Ammon's horn (tissue), 1 donor: ENCODE data around the gene HNF4A.

ENCODE experiments used
- DNase-seq: peaks from one replicate; pipeline ENCODE4 v3.0.0-alpha.2; 2016; ENCODE audit warnings: low spot score

Gene HNF4A

DNA sequence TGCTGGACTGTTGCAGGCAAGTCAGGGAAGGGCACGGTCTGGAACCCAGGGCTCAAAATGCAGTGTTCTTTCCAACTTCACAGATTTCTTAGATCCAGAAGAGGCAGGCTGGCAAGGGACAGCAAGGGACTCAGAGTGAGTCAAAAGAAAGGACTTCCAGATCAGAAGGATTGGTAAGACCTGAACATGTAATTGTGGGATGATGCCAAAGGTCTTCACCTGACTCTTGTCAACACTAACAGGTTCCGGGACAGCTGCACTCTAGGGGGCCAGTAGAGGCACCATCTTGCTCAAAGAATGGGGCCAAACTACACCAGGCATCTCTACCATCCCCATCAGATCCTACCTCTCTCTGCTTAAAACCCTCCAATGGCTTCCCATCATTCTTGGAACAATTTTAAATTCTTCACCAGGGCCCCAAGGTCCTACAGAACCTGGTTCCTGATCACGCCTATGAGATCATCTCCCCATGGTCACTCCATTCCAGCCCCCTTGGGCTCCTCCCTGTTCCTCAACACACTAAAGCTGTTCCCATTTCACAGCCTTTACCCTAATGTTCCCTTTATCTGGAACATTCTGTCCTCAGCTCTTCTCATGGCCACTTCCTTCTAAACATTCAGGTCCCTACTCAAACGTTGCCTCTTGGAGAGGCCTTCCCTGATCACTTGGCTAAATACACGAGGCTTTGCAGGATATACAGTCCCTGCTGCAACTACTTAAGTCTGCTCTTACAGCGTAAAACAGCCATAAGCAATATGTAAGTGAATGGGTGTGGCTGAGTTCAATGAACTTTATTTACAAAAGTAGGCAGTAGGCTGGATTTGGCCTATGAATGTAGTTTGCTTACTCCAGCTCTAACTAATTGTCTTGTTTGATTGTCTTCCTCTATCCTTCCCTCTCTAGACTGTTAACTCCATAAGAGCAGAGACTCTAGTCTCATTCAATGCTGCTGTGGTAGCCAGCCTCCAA is 90.5 kb downstream of the HNF4A start:
- DNase-seq = no peak

DNA sequence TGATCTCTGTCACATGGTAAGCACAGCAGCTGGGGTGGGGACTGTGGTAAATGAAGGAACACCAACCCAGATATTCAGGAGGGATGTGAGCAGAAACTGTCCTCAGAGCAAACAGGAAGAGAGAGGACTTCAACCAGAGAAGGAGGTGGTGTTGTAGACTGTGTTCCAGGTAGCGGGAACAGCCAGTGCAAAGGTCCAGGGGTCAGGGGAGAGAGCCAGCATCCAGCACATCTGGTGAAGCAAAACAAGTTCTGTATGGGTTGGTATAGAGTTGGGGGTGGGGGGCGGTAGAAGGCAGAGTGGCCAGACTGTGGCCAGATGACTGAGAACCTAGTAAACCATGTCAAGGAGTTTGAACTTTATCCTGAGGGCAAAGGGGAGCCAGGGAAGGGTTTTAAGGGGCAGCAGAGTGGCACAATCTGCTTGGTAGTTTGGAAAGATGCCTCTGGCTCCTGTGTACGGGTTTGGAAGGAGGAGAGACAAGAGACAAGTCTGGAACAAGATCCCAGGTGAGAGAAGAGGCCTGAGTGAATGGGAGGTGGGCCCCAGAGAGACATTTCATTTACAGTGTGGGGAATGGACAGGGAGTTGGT is 92.4 kb downstream of the HNF4A start:
- no peak for DNase-seq

DNA sequence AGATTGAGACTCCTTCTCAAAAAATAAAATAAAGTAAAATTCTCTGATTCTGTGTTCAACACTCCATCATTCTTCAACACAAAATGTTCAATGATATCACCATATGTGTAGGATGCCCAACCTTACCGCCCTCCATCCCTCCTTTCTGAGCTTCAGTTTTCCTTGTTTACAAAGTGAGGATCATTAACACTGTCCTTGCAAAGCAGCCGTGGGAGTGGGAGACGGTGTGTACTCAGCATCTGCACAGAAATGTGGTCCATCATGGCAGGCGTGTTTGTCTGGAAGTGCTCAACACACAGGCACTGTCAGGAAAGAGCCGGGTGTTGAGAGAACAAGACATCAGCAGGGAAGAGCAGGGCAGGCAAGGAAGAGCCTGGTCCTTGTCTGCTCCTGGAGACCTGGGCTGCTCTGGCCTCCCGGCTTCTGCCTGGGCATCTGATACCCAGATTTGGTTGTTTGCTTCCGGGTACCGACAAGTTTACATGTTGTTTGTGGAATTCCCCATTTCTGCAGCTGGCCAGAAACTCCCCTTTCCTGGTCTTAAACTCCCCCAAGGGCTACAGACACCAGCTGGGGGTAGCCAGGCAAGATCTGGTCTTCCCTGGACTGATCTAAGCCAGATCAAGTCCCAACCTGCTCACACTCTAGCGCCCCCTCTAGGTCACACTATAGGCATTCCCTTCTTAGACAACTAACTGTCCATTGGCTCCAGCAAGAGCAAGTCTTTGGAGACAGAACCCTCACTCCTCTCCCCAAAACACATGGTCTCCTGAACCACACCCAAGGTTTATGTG is 93.5 kb downstream of the HNF4A start:
- no peak for DNase-seq

DNA sequence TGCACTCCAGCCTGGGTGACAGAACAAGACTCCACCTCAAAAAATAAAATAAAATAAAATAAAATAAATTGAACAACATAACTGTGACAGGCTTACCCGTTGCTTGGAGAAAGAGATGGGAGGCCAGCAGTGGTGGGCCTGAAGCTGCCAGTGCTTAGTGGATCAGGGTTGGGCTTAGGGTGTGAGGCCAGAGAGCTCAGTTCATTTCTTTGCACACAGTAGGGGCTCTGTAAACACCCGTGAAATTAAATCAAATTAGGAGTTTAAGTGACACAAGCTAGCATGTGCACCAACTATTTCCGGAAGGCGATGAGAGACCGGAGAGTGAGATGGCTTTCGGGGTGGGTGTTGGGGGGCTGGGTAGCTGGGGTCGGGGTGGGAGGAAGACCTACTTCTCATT is 94.4 kb downstream of the HNF4A start:
- no peak for DNase-seq

DNA sequence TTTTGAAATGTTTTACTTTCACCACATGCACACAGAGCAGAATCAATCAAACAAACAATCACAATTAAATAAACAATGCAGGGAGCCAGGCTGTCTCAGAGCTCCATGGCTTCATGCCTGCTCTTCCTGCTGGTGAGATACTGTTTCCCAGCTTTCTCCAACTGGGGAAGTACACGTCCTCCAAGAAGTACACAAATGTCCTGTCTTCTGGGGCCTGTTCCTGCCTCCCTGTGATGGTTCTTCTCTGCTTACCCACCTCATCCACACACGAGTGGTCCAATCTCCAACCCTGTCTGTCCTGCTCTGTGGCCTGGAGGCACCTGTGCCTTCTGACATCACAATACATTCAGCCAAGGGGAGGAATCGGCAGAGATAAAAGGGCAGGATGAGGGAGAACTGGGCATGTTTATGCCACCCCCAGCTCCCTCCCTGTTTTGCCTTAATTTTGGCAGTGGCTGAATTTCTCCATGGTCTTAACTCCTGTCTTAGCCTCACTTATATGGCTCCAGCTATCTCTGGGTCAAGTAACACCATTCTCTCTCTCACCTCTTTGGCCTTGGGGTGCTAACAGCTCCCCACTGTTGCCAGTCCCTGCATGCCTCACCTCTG is 94.9 kb downstream of the HNF4A start:
- DNase-seq = no peak

DNA sequence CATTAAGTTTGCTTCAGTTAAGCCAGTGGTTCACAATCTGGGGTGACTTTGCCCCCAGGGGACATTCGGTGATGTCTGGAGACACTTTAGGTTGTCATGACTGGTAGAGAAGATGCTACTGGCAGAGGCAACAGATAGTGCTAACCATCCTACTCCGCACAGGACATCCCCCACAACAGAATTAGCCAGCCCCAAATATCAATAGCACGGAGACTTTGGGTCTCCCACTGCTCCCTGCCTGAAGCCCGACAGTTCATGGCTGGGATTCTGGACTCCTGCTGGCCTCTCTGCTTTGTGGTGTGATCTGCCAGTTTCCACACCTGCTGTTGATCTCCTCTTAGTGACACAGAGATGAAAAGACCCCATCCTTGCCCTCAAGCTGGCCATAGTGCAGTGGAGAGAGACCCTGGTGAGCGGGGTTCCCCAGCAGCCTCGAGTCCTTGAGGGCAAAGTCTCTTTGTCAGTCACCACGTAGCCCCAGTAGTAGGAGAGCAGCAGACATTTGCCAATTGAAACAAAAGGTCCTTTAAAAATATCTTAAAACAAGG is 95.5 kb downstream of the HNF4A start:
- DNase-seq = no peak

DNA sequence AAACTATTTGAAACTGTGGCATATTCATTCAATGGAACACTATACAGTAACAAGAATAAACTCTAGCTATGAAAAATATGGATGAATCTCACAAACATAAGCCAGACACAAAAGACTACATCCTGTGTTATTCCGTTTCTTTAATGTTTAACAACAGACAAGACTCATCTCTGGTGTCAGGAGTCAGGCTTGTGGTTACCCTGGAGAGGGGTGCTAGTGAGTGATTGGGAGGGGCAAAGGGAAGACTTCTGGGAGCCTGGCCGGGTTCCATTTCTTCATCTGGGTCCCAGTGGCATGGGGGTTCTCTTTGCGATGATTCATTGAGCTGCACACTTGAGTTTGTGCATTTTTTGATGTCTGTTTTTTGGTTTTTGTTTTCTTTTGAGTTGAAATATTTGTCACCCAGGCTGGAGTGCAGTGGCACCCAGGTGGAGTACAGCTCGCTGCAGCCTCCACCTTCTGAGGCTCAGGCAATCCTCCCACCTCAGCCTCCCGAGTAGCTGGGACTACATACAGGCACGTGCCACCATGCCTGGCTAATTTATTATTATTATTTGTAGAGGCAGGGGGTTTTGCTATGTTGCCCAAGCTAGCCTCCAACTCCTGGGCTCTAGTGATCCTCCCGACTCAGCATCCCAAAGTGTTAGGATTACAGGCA is 98.9 kb downstream of the HNF4A start:
- no peak for DNase-seq

- no peak for DNase-seq
Observed at GRCh38 chr20:44455126-44455525, 99.6 kb downstream of the HNF4A start.

- DNase-seq = no peak
Observed at GRCh38 chr20:44456611-44457010, 101.1 kb downstream of the HNF4A start.

DNA sequence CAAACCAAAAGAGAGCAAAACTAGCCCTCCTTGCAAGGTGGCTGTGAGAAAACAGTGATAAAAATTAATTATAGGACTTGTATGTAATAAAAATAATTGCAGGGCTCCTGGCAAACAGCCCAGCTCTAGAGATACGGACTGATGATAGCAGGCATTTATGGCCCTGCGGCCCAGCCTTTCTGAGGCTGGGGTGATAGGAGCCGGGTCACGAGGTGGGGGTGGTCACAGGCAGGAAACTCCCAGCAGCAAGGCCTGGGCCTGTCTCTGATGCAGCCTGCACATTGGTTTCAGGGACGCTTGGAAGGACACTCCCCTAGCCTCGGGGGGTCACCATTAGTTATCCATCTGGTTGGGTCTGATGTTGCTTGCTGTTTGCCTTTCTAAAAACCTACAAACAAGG is 101.5 kb downstream of the HNF4A start:
- DNase-seq = no peak

DNA sequence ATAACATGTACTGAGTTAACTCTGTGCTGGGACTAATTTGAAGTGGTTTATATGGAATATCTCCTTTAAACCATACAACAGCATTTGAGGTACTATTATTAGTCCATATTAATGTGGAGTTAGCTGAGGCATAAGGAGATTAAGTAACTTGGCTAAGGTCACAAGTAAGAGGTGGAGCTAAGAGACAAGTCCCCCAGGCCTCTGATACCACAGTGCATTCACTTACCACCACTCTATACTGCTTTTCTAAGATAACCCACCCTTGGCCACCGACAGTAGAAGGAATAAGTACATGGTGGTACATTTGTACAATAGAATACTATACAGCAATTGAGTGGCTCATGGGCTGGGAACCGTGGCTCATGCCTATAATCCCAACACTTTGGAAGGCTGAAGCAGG is 103.8 kb downstream of the HNF4A start:
- DNase-seq = no peak

GRCh38 chr20:44460795-44461141 is 105.3 kb downstream of the HNF4A start:
- peak; percentile 18 for DNase-seq

- DNase-seq = no peak
Observed at GRCh38 chr20:44461142-44461802, 105.8 kb downstream of the HNF4A start.

DNA sequence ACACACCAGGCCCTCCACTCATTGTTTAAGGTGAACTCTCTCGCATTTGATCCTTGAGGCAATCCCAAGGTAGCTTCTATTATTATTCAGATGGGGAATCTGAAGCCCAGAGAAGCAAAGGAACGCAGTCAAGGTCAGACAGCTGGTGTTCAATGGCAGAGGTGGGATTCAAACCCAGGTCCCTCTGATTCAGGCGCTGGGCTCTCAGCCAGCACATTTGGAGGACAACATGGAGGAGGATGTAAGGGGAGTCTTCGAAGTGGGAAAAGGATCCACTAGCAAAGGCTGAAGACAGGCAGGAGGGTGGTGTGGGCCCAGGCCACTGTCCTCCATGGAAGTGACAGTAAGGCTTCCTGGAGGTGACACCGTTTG is 106.3 kb downstream of the HNF4A start:
- no peak for DNase-seq

DNA sequence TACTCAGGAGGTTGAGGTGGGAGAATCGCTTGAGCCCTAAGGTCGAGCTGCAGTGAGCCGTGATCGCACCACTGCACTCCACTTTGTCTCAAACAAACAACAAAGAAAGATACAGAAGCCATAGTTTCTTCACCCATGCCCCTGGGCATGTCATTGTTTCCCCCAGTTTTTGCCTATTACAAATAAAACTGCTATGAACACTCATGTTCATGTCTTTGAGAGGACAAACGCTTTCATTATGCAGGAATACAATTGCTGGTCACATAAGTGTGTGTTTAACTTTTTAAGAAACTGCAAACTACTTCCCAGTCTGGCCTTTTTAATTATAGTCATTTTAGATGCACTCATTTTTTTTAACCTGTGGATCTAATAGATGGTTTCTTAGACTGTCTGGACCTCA is 108.0 kb downstream of the HNF4A start:
- DNase-seq = no peak

DNA sequence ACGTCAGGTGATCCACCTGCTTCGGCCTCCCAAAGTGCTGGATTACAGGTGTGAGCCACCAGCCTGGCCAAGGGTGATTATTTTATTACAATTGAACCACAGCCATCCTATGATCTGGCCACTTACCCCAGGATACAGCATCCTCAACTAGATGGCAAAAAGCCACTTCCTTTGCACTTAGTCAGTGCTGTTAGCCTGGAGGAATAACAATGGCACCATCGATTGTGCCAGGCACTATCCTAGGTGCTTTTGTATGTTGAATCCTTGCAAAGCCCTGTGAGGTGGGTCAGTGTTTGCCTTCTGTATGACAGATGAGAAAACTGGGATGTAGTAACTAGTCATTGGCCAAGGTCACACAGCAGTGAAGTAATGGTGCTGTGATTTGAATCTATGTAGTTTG is 109.0 kb downstream of the HNF4A start:
- DNase-seq = no peak

DNA sequence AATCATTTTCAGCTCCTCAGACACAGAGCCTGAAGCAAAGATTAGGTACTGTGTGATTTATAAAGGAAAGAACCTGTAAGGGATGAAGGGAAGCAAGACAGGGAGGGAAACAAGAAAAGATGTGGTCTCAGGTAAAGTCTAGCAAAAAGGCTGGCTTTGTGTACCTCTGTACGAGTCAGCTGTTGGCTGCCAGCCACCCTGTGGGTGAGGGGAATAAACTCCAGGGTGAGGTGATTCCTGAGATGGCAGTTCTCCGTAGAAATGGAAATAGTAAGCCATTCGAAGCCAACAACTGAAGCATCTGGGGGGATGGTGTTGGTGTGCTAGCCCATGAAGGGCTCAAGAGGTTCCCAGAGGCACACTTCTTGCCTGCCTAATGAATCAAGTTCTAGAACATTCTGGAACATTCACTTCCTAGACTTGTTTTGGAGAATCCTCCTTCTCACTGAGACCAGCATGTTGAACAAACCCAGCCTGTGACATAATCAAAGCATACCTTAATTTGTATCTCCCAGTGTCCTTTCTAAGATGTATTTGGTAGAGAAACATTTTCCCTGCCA is 109.6 kb downstream of the HNF4A start:
- no peak for DNase-seq

DNA sequence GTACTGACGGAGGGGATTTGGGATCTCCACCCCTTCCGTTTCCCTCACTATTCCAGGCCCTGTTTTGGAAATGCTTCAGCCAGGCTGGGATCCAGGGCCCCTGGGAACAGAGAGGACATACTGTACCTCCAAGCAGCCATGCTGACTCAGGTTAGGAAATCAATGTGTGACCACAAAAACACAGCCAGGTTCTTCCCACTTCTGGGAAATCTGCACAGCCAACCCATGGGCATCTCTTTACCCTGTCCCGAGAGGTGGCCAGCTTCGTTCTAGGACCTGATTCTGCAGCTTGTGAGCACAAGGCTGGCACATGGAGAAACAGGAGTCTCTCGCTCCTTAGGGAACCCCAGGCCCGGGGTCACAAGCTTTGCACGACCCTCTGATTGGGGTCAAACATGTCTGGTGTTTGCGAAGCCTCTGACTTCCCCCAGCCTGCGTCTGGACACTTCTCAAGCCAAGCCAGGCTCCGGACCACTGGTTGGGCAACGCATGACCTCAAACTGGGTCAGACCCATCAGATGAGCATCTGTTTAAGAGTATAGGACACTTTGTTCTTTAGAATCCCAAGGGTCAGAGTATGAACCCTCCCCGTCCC is 111.9 kb downstream of the HNF4A start:
- no peak for DNase-seq

- no peak for DNase-seq
Observed at GRCh38 chr20:44468044-44468782, 112.7 kb downstream of the HNF4A start.

DNA sequence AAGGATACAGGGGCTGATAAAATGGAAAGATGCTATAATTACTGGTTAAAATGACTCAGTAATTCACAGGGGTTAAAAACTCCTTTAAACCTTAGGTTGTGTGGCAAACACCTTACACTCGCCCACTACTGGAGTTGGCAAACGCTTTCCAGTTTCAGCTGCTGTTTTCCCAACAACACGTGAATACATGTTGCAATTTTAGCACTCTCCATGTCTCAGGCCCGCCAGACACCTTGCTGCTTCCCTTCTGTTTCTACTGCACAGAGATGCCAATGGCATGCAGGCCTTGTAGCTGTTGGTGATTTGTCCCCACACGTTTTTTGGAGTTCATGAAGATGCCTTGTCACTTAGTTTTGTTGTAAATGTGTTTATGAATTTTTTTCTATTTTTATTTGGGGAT is 114.8 kb downstream of the HNF4A start:
- DNase-seq = no peak
